NCI-H446 treated with DMSO at 0.1 percent for 48 hours (cell line): ENCODE results near the gene COPS8.

Source experiments
- DNase-seq: peaks from one replicate; lab custom pipeline; 2025; lab: John Stamatoyannopoulos, UW

Gene COPS8

GRCh38 chr2:237131749-237132533 is 46.3 kb downstream of the COPS8 start:
- DNase-seq = no peak

GRCh38 chr2:237132799-237133198 is 47.1 kb downstream of the COPS8 start:
- DNase-seq = no peak

- no peak for DNase-seq
Observed at GRCh38 chr2:237134321-237135230, 48.9 kb downstream of the COPS8 start.

GRCh38 chr2:237136824-237137223 is 51.1 kb downstream of the COPS8 start:
- no peak for DNase-seq

- DNase-seq = no peak
Observed at GRCh38 chr2:237137626-237138323, 52.1 kb downstream of the COPS8 start.

GRCh38 chr2:237139123-237139675 is 53.5 kb downstream of the COPS8 start:
- no peak for DNase-seq

GRCh38 chr2:237140689-237141285 is 55.1 kb downstream of the COPS8 start:
- DNase-seq = no peak

- DNase-seq = no peak
Observed at GRCh38 chr2:237141571-237142051, 55.9 kb downstream of the COPS8 start.

- DNase-seq = no peak
Observed at GRCh38 chr2:237143118-237143517, 57.4 kb downstream of the COPS8 start.

GRCh38 chr2:237143676-237144440 is 58.2 kb downstream of the COPS8 start:
- DNase-seq = no peak

- no peak for DNase-seq
Observed at GRCh38 chr2:237144516-237144915, 58.8 kb downstream of the COPS8 start.

GRCh38 chr2:237147317-237147716 is 61.6 kb downstream of the COPS8 start:
- DNase-seq = no peak

GRCh38 chr2:237148624-237149023 is 62.9 kb downstream of the COPS8 start:
- DNase-seq = no peak

GRCh38 chr2:237149425-237149824 is 63.7 kb downstream of the COPS8 start:
- DNase-seq = no peak
